CD4-positive, alpha-beta T cell treated with Interleukin-12 subunit alpha and Interleukin-12 subunit beta, for 1 hour (primary cell): ENCODE data around the gene MBD4.
"Not testable (repeated sequence)": the region's sequence is repeated elsewhere in the genome, so short reads cannot be mapped to it uniquely, and the experiment has no call there.

Experiments
- DNase-seq: peaks from one replicate; pipeline ENCODE4 v3.0.0-alpha.2; 2020

MBD4 gene

GRCh38 chr3:129428376-129429079 lies 11.2 kb downstream of the MBD4 start, which contains the start of gene EFCAB12:
EFCAB12 (minus strand) TSS chr3:129428636; CDS start chr3:129428488, 148 bp downstream.
- DNase-seq: peak; percentile 92

GRCh38 chr3:129428007-129428375 lies 11.8 kb downstream of the MBD4 start:
- DNase-seq: no peak

- DNase-seq: no peak
These were observed 14.1 kb downstream of the MBD4 start for GRCh38 chr3:129425619-129426018.

- no peak for DNase-seq
These were observed 14.5 kb downstream of the MBD4 start for GRCh38 chr3:129425213-129425612.

GRCh38 chr3:129424185-129424841 lies 15.4 kb downstream of the MBD4 start:
- DNase-seq: no peak

- DNase-seq: no peak
These were observed 16.9 kb downstream of the MBD4 start for GRCh38 chr3:129422897-129423296.

- no peak for DNase-seq
These were observed 17.6 kb downstream of the MBD4 start for GRCh38 chr3:129421988-129422745.

GRCh38 chr3:129421236-129421883 lies 18.4 kb downstream of the MBD4 start:
- DNase-seq: no peak

GRCh38 chr3:129419476-129419875 lies 20.3 kb downstream of the MBD4 start:
- no peak for DNase-seq

GRCh38 chr3:129418041-129418973 lies 21.4 kb downstream of the MBD4 start:
- no peak for DNase-seq

GRCh38 chr3:129417326-129417725 lies 22.4 kb downstream of the MBD4 start:
- no peak for DNase-seq

GRCh38 chr3:129416415-129416814 lies 23.3 kb downstream of the MBD4 start:
- DNase-seq: no peak

GRCh38 chr3:129415830-129416229 lies 23.9 kb downstream of the MBD4 start:
- no peak for DNase-seq

- no peak for DNase-seq
These were observed 24.4 kb downstream of the MBD4 start for GRCh38 chr3:129415378-129415777.

- DNase-seq: no peak
These were observed 25.9 kb downstream of the MBD4 start for GRCh38 chr3:129413687-129414506.

GRCh38 chr3:129413238-129413637 lies 26.5 kb downstream of the MBD4 start:
- not testable (repeated sequence) for DNase-seq

- no peak for DNase-seq
These were observed 27.1 kb downstream of the MBD4 start for GRCh38 chr3:129412542-129413198.

- no peak for DNase-seq
These were observed 28.8 kb downstream of the MBD4 start for GRCh38 chr3:129410971-129411370.

GRCh38 chr3:129409541-129409940 lies 30.2 kb downstream of the MBD4 start:
- DNase-seq: no peak

- no peak for DNase-seq
These were observed 35.1 kb downstream of the MBD4 start for GRCh38 chr3:129404610-129405009.

- no peak for DNase-seq
These were observed 35.6 kb downstream of the MBD4 start for GRCh38 chr3:129404130-129404529.
